Measurements from ENCODE around the gene DLX2.

DNA sequence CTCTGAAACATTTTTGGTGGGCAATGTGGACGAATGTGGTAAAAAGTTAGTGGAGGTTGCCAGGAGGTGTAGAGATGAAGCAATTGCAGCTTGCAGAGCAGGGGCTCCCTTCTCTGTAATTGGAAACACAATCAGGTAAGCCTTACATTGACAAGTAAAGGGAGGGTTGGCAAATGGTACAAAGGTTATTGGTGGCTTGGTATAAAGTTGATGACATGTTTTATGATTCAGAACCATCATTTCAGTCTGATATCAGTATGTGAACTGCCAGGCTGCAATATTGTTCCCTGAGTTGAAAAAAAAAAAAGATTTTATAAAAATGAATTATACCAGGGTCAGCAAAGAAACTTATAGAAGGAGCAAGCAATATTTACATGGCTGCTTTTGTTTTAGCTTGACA is 31.8 kb downstream of the DLX2 start:
- TF ChIP-seq, protein P1, sequence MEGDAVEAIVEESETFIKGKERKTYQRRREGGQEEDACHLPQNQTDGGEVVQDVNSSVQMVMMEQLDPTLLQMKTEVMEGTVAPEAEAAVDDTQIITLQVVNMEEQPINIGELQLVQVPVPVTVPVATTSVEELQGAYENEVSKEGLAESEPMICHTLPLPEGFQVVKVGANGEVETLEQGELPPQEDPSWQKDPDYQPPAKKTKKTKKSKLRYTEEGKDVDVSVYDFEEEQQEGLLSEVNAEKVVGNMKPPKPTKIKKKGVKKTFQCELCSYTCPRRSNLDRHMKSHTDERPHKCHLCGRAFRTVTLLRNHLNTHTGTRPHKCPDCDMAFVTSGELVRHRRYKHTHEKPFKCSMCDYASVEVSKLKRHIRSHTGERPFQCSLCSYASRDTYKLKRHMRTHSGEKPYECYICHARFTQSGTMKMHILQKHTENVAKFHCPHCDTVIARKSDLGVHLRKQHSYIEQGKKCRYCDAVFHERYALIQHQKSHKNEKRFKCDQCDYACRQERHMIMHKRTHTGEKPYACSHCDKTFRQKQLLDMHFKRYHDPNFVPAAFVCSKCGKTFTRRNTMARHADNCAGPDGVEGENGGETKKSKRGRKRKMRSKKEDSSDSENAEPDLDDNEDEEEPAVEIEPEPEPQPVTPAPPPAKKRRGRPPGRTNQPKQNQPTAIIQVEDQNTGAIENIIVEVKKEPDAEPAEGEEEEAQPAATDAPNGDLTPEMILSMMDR (IDR thresholded peaks at IDR 0.05 in 4 of 5, conservative IDR thresholded peaks at IDR 0.05 in 1 of 5): no peak
- TF ChIP-seq POLR2A (IDR thresholded peaks at IDR 0.05): no peak

All from gastrocnemius medialis (tissue), 4 donors.